GM19438 (cell line): ENCODE measurements around the gene ERCC6.

ENCODE experiments used
- ATAC-seq: cut with Tn5 transposase; IDR thresholded peaks from one replicate; pipeline ENCODE4 v1.9.1; 2021; ENCODE audit warnings: low read depth; ENCODE audit not compliant: unreplicated experiment

Gene ERCC6

GRCh38 chr10:49465736-49466135, 73.2 kb downstream of the ERCC6 start:
- no peak for ATAC-seq
